ENCODE measurements around the gene EFEMP2. TPM values are rescaled to one million over a fixed set of nuclear protein-coding genes. Genes with fewer than 3 reads are reported as not detected.

The EFEMP2 gene
- total RNA-seq, 1 experiment from 2014 or later, result 21.5 TPM

GRCh38 chr11:65829459-65829858 lies 43.1 kb downstream of the EFEMP2 start:
- no peaks in the 10 kb centered on the region for H3K9me3 ChIP-seq (replicated peaks)
- DNase-seq, result no peak
- H3K36me3 ChIP-seq, result no peaks in the 10 kb centered on the region
- H3K4me3 ChIP-seq, result no peak overlapping the region
- no peak overlapping the region for H3K27ac ChIP-seq
- no peaks in the 10 kb centered on the region; the same call in 1 of the 2 replicates for H3K27me3 ChIP-seq
- no peaks in the 10 kb centered on the region for H3K4me1 ChIP-seq

DNA sequence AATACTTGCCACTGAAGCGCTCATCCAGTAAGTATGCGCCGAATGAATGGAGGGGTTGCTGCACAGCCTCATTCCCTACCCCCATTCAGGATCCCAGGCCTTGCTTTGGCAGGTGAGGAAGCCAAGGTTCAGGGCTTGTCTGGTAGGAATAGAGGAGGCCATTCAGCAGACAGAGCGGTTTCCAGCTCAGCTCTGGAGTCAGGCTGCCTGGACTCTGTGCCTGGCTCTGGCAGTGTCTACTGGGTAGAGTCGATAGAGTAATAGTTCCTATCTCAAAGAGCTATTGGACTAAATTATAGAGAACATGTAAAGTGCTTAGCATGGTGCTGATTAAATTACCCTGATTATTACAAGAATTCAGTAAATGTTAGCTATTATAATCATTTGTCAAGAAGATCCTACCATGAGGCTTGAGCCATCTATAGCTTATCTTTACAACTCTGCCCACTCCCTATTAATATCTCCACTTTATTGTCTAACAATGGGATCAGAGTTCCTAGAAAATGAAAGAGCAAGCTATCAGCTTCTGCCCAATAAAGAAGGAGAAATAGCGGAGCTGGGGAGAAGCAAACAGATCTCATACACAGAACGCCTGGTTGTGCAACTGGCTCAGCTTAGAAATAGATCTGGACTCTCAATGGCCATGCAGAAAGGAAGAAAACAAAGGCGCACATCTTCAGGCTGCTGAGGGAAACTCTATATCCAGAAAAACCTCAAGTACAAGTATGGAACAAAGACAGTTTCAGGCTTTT lies 45.4 kb downstream of the EFEMP2 start:
- H3K4me1 ChIP-seq, result no peaks in the 10 kb centered on the region
- no peak for DNase-seq
- H3K36me3 ChIP-seq, result no peaks in the 10 kb centered on the region

GRCh38 chr11:65822776-65823528 lies 49.6 kb downstream of the EFEMP2 start:
- no peaks in the 10 kb centered on the region for H3K36me3 ChIP-seq
- peaks cover 19% of the 10 kb centered on the region for H3K27me3 ChIP-seq
- H3K4me3 ChIP-seq, result no peak overlapping the region
- no peaks in the 10 kb centered on the region for H3K4me1 ChIP-seq
- DNase-seq, result no peak
- no peak overlapping the region for H3K27ac ChIP-seq
- H3K9me3 ChIP-seq (replicated peaks), result no peaks in the 10 kb centered on the region

More for the DNA sequence above, 45.4 kb downstream of the EFEMP2 start:
- no peak overlapping the region for H3K4me3 ChIP-seq
- H3K27me3 ChIP-seq, result peaks cover 7% of the 10 kb centered on the region
- no peak overlapping the region for H3K27ac ChIP-seq
- no peaks in the 10 kb centered on the region for H3K9me3 ChIP-seq (replicated peaks)

- H3K9me3 ChIP-seq (replicated peaks), result no peaks in the 10 kb centered on the region
- H3K4me1 ChIP-seq, result no peaks in the 10 kb centered on the region
- H3K27me3 ChIP-seq, result peaks cover 19% of the 10 kb centered on the region
- no peak for DNase-seq
- no peak overlapping the region for H3K4me3 ChIP-seq
- H3K36me3 ChIP-seq, result no peaks in the 10 kb centered on the region
- H3K27ac ChIP-seq, result no peak overlapping the region
These were observed 51.5 kb downstream of the EFEMP2 start for GRCh38 chr11:65821107-65821506.

DNA sequence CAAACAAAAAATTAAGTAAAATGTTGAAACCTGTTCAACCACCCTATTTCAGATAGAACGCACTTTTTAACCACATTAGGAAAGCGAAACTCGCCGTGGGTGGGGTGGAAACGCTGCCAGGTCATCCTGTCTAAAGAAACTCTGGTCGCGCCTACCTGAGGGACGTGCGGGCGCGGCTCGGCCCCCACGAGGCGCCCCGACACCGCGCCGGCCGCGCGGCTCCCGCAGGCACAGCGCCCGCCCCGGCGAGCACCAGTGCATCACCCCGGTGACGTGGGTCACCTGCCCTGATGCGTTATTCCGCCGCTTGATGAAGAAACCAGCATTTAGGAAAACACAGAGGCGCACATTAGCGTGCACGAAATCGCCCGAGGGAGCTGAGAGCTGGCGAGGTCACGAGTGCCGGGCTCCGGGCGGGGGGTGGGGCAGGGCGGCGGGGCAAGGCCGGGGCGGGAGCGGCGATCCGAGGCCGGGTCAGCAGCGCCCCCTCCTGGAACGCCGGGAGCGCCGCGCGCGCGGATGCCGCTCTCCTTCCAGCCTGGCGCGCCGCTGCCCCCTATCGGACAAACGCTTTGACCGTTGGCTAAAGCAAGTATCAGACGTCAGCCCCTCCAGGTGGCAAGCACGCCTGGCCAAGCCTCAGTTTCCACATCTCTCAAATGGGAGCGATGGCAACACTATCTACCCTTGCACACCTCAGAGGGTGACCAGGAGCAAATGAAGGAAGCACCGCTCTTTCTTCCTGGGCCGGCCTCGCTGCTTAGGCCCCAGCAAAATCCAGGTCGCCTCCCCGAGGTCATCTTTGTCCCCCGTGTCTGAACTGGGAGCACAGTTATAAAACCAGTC lies 54.5 kb downstream of the EFEMP2 start:
- Histone ChIP-seq H3K4me3 (peak overlapping the region; percentile 56), H3K4me1 (no peaks in the 10 kb centered on the region), H3K36me3 (no peaks in the 10 kb centered on the region), H3K27ac (no peak overlapping the region), H3K27me3 (peaks cover 16% of the 10 kb centered on the region), H3K9me3 (replicated peaks) (no peaks in the 10 kb centered on the region)
- peak; percentile 90 to 92 for DNase-seq

GRCh38 chr11:65817312-65817834 lies 55.2 kb downstream of the EFEMP2 start:
- H3K4me3 ChIP-seq, result peak overlapping the region; percentile 56
- H3K36me3 ChIP-seq, result no peaks in the 10 kb centered on the region
- H3K27ac ChIP-seq, result no peak overlapping the region
- DNase-seq, result peak in 1 of 2 experiments; percentile 6
- no peaks in the 10 kb centered on the region for H3K4me1 ChIP-seq
- H3K9me3 ChIP-seq (replicated peaks), result no peaks in the 10 kb centered on the region
- H3K27me3 ChIP-seq, result peaks cover 16% of the 10 kb centered on the region

GRCh38 chr11:65816696-65817095 lies 55.9 kb downstream of the EFEMP2 start:
- Histone ChIP-seq H3K4me1 (no peaks in the 10 kb centered on the region), H3K9me3 (replicated peaks) (no peaks in the 10 kb centered on the region), H3K4me3 (no peak overlapping the region), H3K36me3 (no peaks in the 10 kb centered on the region), H3K27me3 (peaks cover 16% of the 10 kb centered on the region), H3K27ac (no peak overlapping the region)
- no peak for DNase-seq

Other genes starting within 250 kb of the EFEMP2 start
- gene SIPA1, start 234.7 kb downstream of the EFEMP2 start, total RNA-seq (2014; rRNA removed; shearing (Covaris generic)), result 2.8 and 2.9 TPM in 2 replicates
- gene RELA, start 209.9 kb downstream of the EFEMP2 start, total RNA-seq (2014; rRNA removed; shearing (Covaris generic)), result 37.3 and 38.3 TPM in 2 replicates
- 30.7 and 34.0 TPM in 2 replicates for gene KAT5, start 160.5 kb downstream of the EFEMP2 start, total RNA-seq (2014; rRNA removed; shearing (Covaris generic))
- gene RNASEH2C, start 152.0 kb downstream of the EFEMP2 start, total RNA-seq (2014; rRNA removed; shearing (Covaris generic)), result 49.3 and 50.9 TPM in 2 replicates
- gene AP5B1, start 91.8 kb downstream of the EFEMP2 start, total RNA-seq (2014; rRNA removed; shearing (Covaris generic)), result 1.8 and 2.0 TPM in 2 replicates
- gene OVOL1, start 85.7 kb downstream of the EFEMP2 start, total RNA-seq (2014; rRNA removed; shearing (Covaris generic)), result not detected in 2 replicates
- 0.04 TPM in 1 of 2 replicates, not detected in the other for gene SNX32, start 38.8 kb downstream of the EFEMP2 start, total RNA-seq (2014; rRNA removed; shearing (Covaris generic))
- gene CFL1, start 14.6 kb downstream of the EFEMP2 start, total RNA-seq (2014; rRNA removed; shearing (Covaris generic)), result 743 and 763 TPM in 2 replicates
- 31.1 and 35.1 TPM in 2 replicates for gene MUS81, start 12.4 kb downstream of the EFEMP2 start, total RNA-seq (2014; rRNA removed; shearing (Covaris generic))
- not detected in 2 replicates for gene CTSW, start 7.0 kb upstream of the EFEMP2 start, total RNA-seq (2014; rRNA removed; shearing (Covaris generic))
- gene FIBP, start 15.7 kb upstream of the EFEMP2 start, total RNA-seq (2014; rRNA removed; shearing (Covaris generic)), result 64.3 and 68.1 TPM in 2 replicates
- gene CCDC85B, start 17.9 kb upstream of the EFEMP2 start, total RNA-seq (2014; rRNA removed; shearing (Covaris generic)), result 25.2 and 30.6 TPM in 2 replicates
- 1.5 and 1.9 TPM in 2 replicates for gene FOSL1, start 27.6 kb upstream of the EFEMP2 start, total RNA-seq (2014; rRNA removed; shearing (Covaris generic))
- gene C11orf68, start 46.3 kb upstream of the EFEMP2 start, total RNA-seq (2014; rRNA removed; shearing (Covaris generic)), result 9.2 and 10.3 TPM in 2 replicates
- 72.7 and 77.7 TPM in 2 replicates for gene DRAP1, start 46.6 kb upstream of the EFEMP2 start, total RNA-seq (2014; rRNA removed; shearing (Covaris generic))
- gene TSGA10IP, start 72.7 kb upstream of the EFEMP2 start, total RNA-seq (2014; rRNA removed; shearing (Covaris generic)), result not detected in 2 replicates
- gene SART1, start 88.9 kb upstream of the EFEMP2 start, total RNA-seq (2014; rRNA removed; shearing (Covaris generic)), result 52.3 and 63.5 TPM in 2 replicates
- 52.9 and 55.1 TPM in 2 replicates for gene EIF1AD, start 129.4 kb upstream of the EFEMP2 start, total RNA-seq (2014; rRNA removed; shearing (Covaris generic))
- 181 and 199 TPM in 2 replicates for gene BANF1, start 129.7 kb upstream of the EFEMP2 start, total RNA-seq (2014; rRNA removed; shearing (Covaris generic))
- not detected in 2 replicates for gene CST6, start 139.2 kb upstream of the EFEMP2 start, total RNA-seq (2014; rRNA removed; shearing (Covaris generic))
- 0.24 and 0.51 TPM in 2 replicates for gene CATSPER1, start 153.7 kb upstream of the EFEMP2 start, total RNA-seq (2014; rRNA removed; shearing (Covaris generic))
- not detected in 2 replicates for gene GAL3ST3, start 176.4 kb upstream of the EFEMP2 start, total RNA-seq (2014; rRNA removed; shearing (Covaris generic))
- gene SF3B2, start 179.6 kb upstream of the EFEMP2 start, total RNA-seq (2014; rRNA removed; shearing (Covaris generic)), result 163 and 169 TPM in 2 replicates
- 11.8 and 12.5 TPM in 2 replicates for gene PACS1, start 197.5 kb upstream of the EFEMP2 start, total RNA-seq (2014; rRNA removed; shearing (Covaris generic))